Thoracic aorta (tissue), 2 donors: ENCODE data around the gene RPL39. TPM values are rescaled to one million over a fixed set of nuclear protein-coding genes. Genes with fewer than 3 reads are reported as not detected.

Experiments
- ATAC-seq: fragments of 150-250 bp; one replicate; pipeline ENCODE4 v1.8.0; 2017; ENCODE audit warnings: low read depth; ENCODE audit not compliant: insufficient number of reproducible peaks, low FRiP score
- DNase-seq: peaks from one replicate; pipeline ENCODE4 v3.0.0-alpha.2; 2020; ENCODE audit warnings: low spot score
- H3K27ac ChIP-seq, 2 donors: fragments of 200-600 bp; sonication (generic); 1 replicate in 1 of 2; 2 replicates in 1 of 2; pipeline ENCODE4 v1.5.1; 2016; ENCODE audit warnings: mild to moderate bottlenecking in 2 of 2, moderate library complexity in 2 of 2
- H3K27me3 ChIP-seq: fragments of 200-600 bp; sonication (generic); replicated peaks from 2 replicates; pipeline ENCODE4 v1.6.0; 2016; ENCODE audit warnings: mild to moderate bottlenecking; ENCODE audit not compliant: insufficient read depth
- H3K36me3 ChIP-seq: fragments of 200-600 bp; sonication (generic); one replicate; pipeline ENCODE4 v1.5.1; 2016
- H3K4me1 ChIP-seq, 2 donors: fragments of 200-600 bp; sonication (generic); 1 replicate in 1 of 2; 2 replicates in 1 of 2; pipeline versions ENCODE4 v1.5.1 to v1.6.0; 2016; ENCODE audit warnings: low read depth in 2 of 2, mild to moderate bottlenecking in 1 of 2; ENCODE audit not compliant: control insufficient read depth in 1 of 2
- H3K4me3 ChIP-seq: fragments of 200-600 bp; sonication (generic); 2 replicates; pipeline ENCODE4 v1.5.1; 2016; ENCODE audit warnings: mild to moderate bottlenecking
- H3K9me3 ChIP-seq: fragments of 200-600 bp; sonication (generic); 2 replicates; pipeline ENCODE4 v1.5.1; 2016
- total RNA-seq, 2 donors: library from RNA; depleted of rRNA; stranded (reverse); fragments of >200 nt; gene quantifications; one replicate each; pipeline versions ENCODE4 v1.1.0 to v1.2.3, GENCODE V29; 2016
- TF ChIP-seq, protein P1 (sequence below): fragments of 200-600 bp; sonication (generic); IDR thresholded peaks from one replicate; pipeline ENCODE4 v1.5.1; 2019; ENCODE audit warnings: antibody characterized with exemption

RPL39 gene
- total RNA-seq, 2 donors from 2014 or later, result 889 to 1,700 TPM

- no peak for DNase-seq
- TF ChIP-seq, protein P1, sequence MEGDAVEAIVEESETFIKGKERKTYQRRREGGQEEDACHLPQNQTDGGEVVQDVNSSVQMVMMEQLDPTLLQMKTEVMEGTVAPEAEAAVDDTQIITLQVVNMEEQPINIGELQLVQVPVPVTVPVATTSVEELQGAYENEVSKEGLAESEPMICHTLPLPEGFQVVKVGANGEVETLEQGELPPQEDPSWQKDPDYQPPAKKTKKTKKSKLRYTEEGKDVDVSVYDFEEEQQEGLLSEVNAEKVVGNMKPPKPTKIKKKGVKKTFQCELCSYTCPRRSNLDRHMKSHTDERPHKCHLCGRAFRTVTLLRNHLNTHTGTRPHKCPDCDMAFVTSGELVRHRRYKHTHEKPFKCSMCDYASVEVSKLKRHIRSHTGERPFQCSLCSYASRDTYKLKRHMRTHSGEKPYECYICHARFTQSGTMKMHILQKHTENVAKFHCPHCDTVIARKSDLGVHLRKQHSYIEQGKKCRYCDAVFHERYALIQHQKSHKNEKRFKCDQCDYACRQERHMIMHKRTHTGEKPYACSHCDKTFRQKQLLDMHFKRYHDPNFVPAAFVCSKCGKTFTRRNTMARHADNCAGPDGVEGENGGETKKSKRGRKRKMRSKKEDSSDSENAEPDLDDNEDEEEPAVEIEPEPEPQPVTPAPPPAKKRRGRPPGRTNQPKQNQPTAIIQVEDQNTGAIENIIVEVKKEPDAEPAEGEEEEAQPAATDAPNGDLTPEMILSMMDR, result no peak
- H3K4me3 ChIP-seq, result no peak overlapping the region
- no peak overlapping the region for H3K27ac ChIP-seq
- no peaks in the 10 kb centered on the region for H3K36me3 ChIP-seq
- ATAC-seq, result no peak
- H3K9me3 ChIP-seq, result no peaks in the 10 kb centered on the region
- H3K27me3 ChIP-seq, result no peaks in the 10 kb centered on the region
- H3K4me1 ChIP-seq, result no peaks in the 10 kb centered on the region
Measured at GRCh38 chrX:119745283-119745848, 46.1 kb downstream of the RPL39 start.

GRCh38 chrX:119738742-119739141 is 52.7 kb downstream of the RPL39 start:
- H3K27me3 ChIP-seq, result no peaks in the 10 kb centered on the region
- TF ChIP-seq, protein P1, result no peak
- no peak overlapping the region for H3K27ac ChIP-seq
- DNase-seq (no peak), ATAC-seq (no peak)
- no peak overlapping the region for H3K4me3 ChIP-seq
- H3K36me3 ChIP-seq, result no peaks in the 10 kb centered on the region
- H3K4me1 ChIP-seq, result no peaks in the 10 kb centered on the region
- no peaks in the 10 kb centered on the region for H3K9me3 ChIP-seq

Other genes starting within 250 kb of the RPL39 start
- gene STEEP1, start 226.2 kb downstream of the RPL39 start, total RNA-seq, result 10 to 100 TPM; 32.0 to 51.9 TPM
- gene UBE2A, start 217.1 kb downstream of the RPL39 start, total RNA-seq, result 10 to 100 TPM; 37.4 to 50.7 TPM
- 1 to 10 TPM; 3.8 to 8.3 TPM for gene NKRF, start 185.2 kb downstream of the RPL39 start, total RNA-seq
- 10 to 100 TPM in 1 of 2 donors, 1 to 10 TPM in 1; 9.3 to 25.5 TPM for gene SEPTIN6, start 98.5 kb downstream of the RPL39 start, total RNA-seq
- not detected for gene SOWAHD, start 33.0 kb downstream of the RPL39 start, total RNA-seq
- 1 to 10 TPM; 3.7 to 4.9 TPM for gene UPF3B, start 61.3 kb upstream of the RPL39 start, total RNA-seq
- 10 to 100 TPM in 1 of 2 donors, 1 to 10 TPM in 1; 6.1 to 13.8 TPM for gene RNF113A, start 80.1 kb upstream of the RPL39 start, total RNA-seq
- gene NDUFA1, start 80.2 kb upstream of the RPL39 start, total RNA-seq, result 10 to 100 TPM; 30.5 to 41.1 TPM
- gene AKAP14, start 104.3 kb upstream of the RPL39 start, total RNA-seq, result not detected
- 10 to 100 TPM in 1 of 2 donors, 1 to 10 TPM in 1; 5.8 to 13.0 TPM for gene NKAP, start 152.1 kb upstream of the RPL39 start, total RNA-seq